Hepatocyte (in vitro differentiated cells): ENCODE data around the gene HTR6. TPM values are rescaled to one million over a fixed set of nuclear protein-coding genes. Genes with fewer than 3 reads are reported as not detected.
A peak's percentile ranks its signal among the peaks of the same experiment; 100 is the strongest.

ENCODE experiments used
- DNase-seq: peaks from one replicate; pipeline ENCODE4 v3.0.0-alpha.2; 2016; ENCODE audit warnings: low spot score
- H2AFZ ChIP-seq: fragments of 200-600 bp; sonication (generic); 2 replicates; pipeline ENCODE4 v1.6.0; 2016; ENCODE audit warnings: antibody characterized with exemption, mild to moderate bottlenecking
- H3K27ac ChIP-seq: fragments of 200-600 bp; sonication (generic); 2 replicates; pipeline ENCODE4 v1.5.1; 2016; ENCODE audit warnings: mild to moderate bottlenecking
- H3K27me3 ChIP-seq: fragments of 200-600 bp; sonication (generic); 2 replicates; pipeline ENCODE4 v1.6.1; 2016
- H3K36me3 ChIP-seq: fragments of 200-600 bp; sonication (generic); replicated peaks from 2 replicates; pipeline ENCODE4 v1.5.1; 2016; ENCODE audit warnings: low read depth; ENCODE audit not compliant: insufficient read depth
- H3K4me1 ChIP-seq: fragments of 200-600 bp; sonication (generic); 2 replicates; pipeline ENCODE4 v1.5.1; 2016; ENCODE audit warnings: mild to moderate bottlenecking, moderate library complexity; ENCODE audit not compliant: insufficient read depth
- H3K4me2 ChIP-seq: fragments of 200-600 bp; sonication (generic); 2 replicates; pipeline ENCODE4 v1.6.0; 2016
- H3K4me3 ChIP-seq: fragments of 200-600 bp; sonication (generic); 2 replicates; pipeline ENCODE4 v1.5.1; 2016; ENCODE audit warnings: mild to moderate bottlenecking
- H3K79me2 ChIP-seq: fragments of 200-600 bp; sonication (generic); 2 replicates; pipeline ENCODE4 v1.6.0; 2017; ENCODE audit warnings: mild to moderate bottlenecking
- H3K9me2 ChIP-seq: fragments of 200-600 bp; sonication (generic); replicated peaks from 2 replicates; pipeline ENCODE4 v1.6.0; 2017; ENCODE audit warnings: mild to moderate bottlenecking; ENCODE audit not compliant: insufficient read depth
- H3K9me3 ChIP-seq: fragments of 200-600 bp; sonication (generic); 2 replicates; pipeline ENCODE4 v1.5.1; 2016; ENCODE audit warnings: low read depth, mild to moderate bottlenecking
- H4K20me1 ChIP-seq: fragments of 200-600 bp; sonication (generic); 2 replicates; pipeline ENCODE4 v1.6.0; 2016; ENCODE audit warnings: mild to moderate bottlenecking; ENCODE audit not compliant: insufficient read depth, poor library complexity, severe bottlenecking
- CTCF ChIP-seq: fragments of 200-600 bp; sonication (generic); IDR thresholded peaks from 2 replicates; pipeline ENCODE4 v1.5.1; 2016; ENCODE audit warnings: antibody characterized with exemption, mild to moderate bottlenecking; ENCODE audit not compliant: poor library complexity
- EZH2 ChIP-seq: fragments of 200-600 bp; sonication (generic); IDR thresholded peaks from 2 replicates; pipeline ENCODE4 v1.6.1; 2016; ENCODE audit warnings: antibody characterized with exemption, mild to moderate bottlenecking, borderline replicate concordance
- EZH2phosphoT487 ChIP-seq: fragments of 200-600 bp; sonication (generic); IDR thresholded peaks from one replicate; pipeline ENCODE4 v1.6.1; 2018; ENCODE audit warnings: antibody characterized with exemption, mild to moderate bottlenecking, low read depth, moderate library complexity; ENCODE audit not compliant: unreplicated experiment, severe bottlenecking
- WGBS: methylation state at CpG from one replicate; pipeline ENCODE4 v1.1.6; 2016; ENCODE audit warnings: low lambda C conversion rate; ENCODE audit errors: missing lambda C conversion rate; 5-methylcytosine and 5-hydroxymethylcytosine counted together
- polyA plus RNA-seq: library from polyadenylated mRNA; unstranded; fragments of >200 nt; fragmentation: Nextera tagmentation; extraction: Ambion mirVana; gene quantifications from 2 replicates; pipeline ENCODE4 v1.2.1, GENCODE V29; 2016
- total RNA-seq: library from RNA; depleted of rRNA; stranded (reverse); fragments of >200 nt; gene quantifications from 2 replicates; pipeline ENCODE4 v1.2.3, GENCODE V29; 2014

The HTR6 gene
- total and polyA plus RNA-seq, 2 experiments from 2014 or later: not detected

GRCh38 chr1:19675797-19676196 lies 11.1 kb downstream of the HTR6 start:
- no peak overlapping the region for H3K4me3 ChIP-seq
- H3K27me3 ChIP-seq: peaks cover 5% of the 10 kb centered on the region
- H3K79me2 ChIP-seq: no peaks in the 10 kb centered on the region
- H3K4me2 ChIP-seq: no peak overlapping the region
- no peaks in the 10 kb centered on the region for H3K36me3 ChIP-seq
- no peak for TF ChIP-seq EZH2
- no peak for TF ChIP-seq EZH2phosphoT487
- TF ChIP-seq CTCF: no peak
- no peaks in the 10 kb centered on the region for H3K9me3 ChIP-seq
- DNase-seq: no peak
- 71% methylated on average over 5 of the region's 5 CpGs for WGBS
- no peaks in the 10 kb centered on the region for H4K20me1 ChIP-seq
- no peak overlapping the region for H2AFZ ChIP-seq
- no peaks in the 10 kb centered on the region for H3K4me1 ChIP-seq
- no peak overlapping the region for H3K27ac ChIP-seq
- no peaks in the 10 kb centered on the region for H3K9me2 ChIP-seq

- no peak for TF ChIP-seq CTCF
- WGBS: 32% methylated on average over 13 of the region's 13 CpGs
- Histone ChIP-seq H3K79me2 (no peaks in the 10 kb centered on the region), H3K9me3 (no peaks in the 10 kb centered on the region), H3K4me3 (no peak overlapping the region), H3K4me2 (no peak overlapping the region), H3K27ac (no peak overlapping the region), H3K4me1 (no peaks in the 10 kb centered on the region), H4K20me1 (no peaks in the 10 kb centered on the region), H3K9me2 (no peaks in the 10 kb centered on the region), H3K27me3 (peaks cover 3% of the 10 kb centered on the region), H2AFZ (no peak overlapping the region), H3K36me3 (no peaks in the 10 kb centered on the region)
- peak; percentile 87 for DNase-seq
Observed at GRCh38 chr1:19676438-19676922, 11.8 kb downstream of the HTR6 start.

GRCh38 chr1:19678493-19678892 lies 13.8 kb downstream of the HTR6 start:
- no peak overlapping the region for H3K4me3 ChIP-seq
- H3K9me2 ChIP-seq: no peaks in the 10 kb centered on the region
- no peaks in the 10 kb centered on the region for H3K36me3 ChIP-seq
- H2AFZ ChIP-seq: no peak overlapping the region
- H3K27me3 ChIP-seq: no peaks in the 10 kb centered on the region
- H3K79me2 ChIP-seq: no peaks in the 10 kb centered on the region
- no peak overlapping the region for H3K4me2 ChIP-seq
- no peak overlapping the region for H3K27ac ChIP-seq
- WGBS: 81% methylated on average over 11 of the region's 11 CpGs
- DNase-seq: no peak
- no peaks in the 10 kb centered on the region for H3K4me1 ChIP-seq
- no peaks in the 10 kb centered on the region for H4K20me1 ChIP-seq
- H3K9me3 ChIP-seq: no peaks in the 10 kb centered on the region
- TF ChIP-seq CTCF (no peak), EZH2phosphoT487 (no peak), EZH2 (no peak)

- no peak for DNase-seq
- Histone ChIP-seq H3K4me3 (no peak overlapping the region), H3K27me3 (no peaks in the 10 kb centered on the region), H3K4me1 (no peaks in the 10 kb centered on the region), H3K4me2 (no peak overlapping the region), H2AFZ (no peak overlapping the region), H3K9me3 (no peaks in the 10 kb centered on the region), H3K79me2 (no peaks in the 10 kb centered on the region), H4K20me1 (no peaks in the 10 kb centered on the region), H3K27ac (no peak overlapping the region), H3K36me3 (no peaks in the 10 kb centered on the region), H3K9me2 (no peaks in the 10 kb centered on the region)
- TF ChIP-seq CTCF (no peak), EZH2 (no peak), EZH2phosphoT487 (no peak)
- WGBS: 94% methylated on average over 31 of the region's 34 CpGs
Observed at GRCh38 chr1:19678931-19679453, 14.3 kb downstream of the HTR6 start.
